IMR-90 (cell line): Measurements from ENCODE around the gene RBM5. TPM values are rescaled to one million over a fixed set of nuclear protein-coding genes. Genes with fewer than 3 reads are reported as not detected.

ENCODE experiments used
- ATAC-seq: fragments of 200-7000 bp; cut with Tn5 transposase; 2 replicates; pipeline ENCODE4 v1.9.1; 2020; ENCODE audit warnings: low read depth, mild to moderate bottlenecking, moderate library complexity
- BruUV-seq: library from RNA; stranded (reverse); fragments of 400-500 nt; replicated peaks from 2 replicates; lab custom pipeline; 2021; lab: Mats Ljungman, UMichigan
- CTCF ChIA-PET: fragments of 300-600 bp; formaldehyde crosslinking; extraction: SDS; loops from one replicate; lab custom pipeline; 2021; ENCODE audit warnings: antibody characterized with exemption; lab: Yijun Ruan, JAX
- POLR2A ChIA-PET: fragments of 300-600 bp; sonication (Branson Sonifier 250); formaldehyde crosslinking; loops from one replicate; lab custom pipeline; 2022; ENCODE audit warnings: antibody characterized with exemption; ENCODE audit not compliant: unreplicated experiment; lab: Charles Lee
- DNase-seq: peaks from one replicate; pipeline ENCODE4 v3.0.0; 2013
- H2AFZ ChIP-seq: replicated peaks from 2 replicates; pipeline ENCODE3; 2013; ENCODE audit warnings: low read length, mild to moderate bottlenecking; ENCODE audit not compliant: poor library complexity
- H2AK5ac ChIP-seq: 2 replicates; pipeline ENCODE4 v1.6.1; 2013; ENCODE audit warnings: low read depth, low read length, inconsistent platforms
- H2AK9ac ChIP-seq: replicated peaks from 2 replicates; pipeline ENCODE3; 2013; ENCODE audit warnings: mild to moderate bottlenecking, low read depth, low read length, moderate library complexity; ENCODE audit not compliant: poor library complexity
- H2BK120ac ChIP-seq: 2 replicates; pipeline ENCODE4 v1.6.1; 2013; ENCODE audit warnings: low read depth, low read length, inconsistent platforms
- H2BK15ac ChIP-seq: 3 replicates; pipeline ENCODE4 v1.6.1; 2013; ENCODE audit warnings: low read depth, low read length, inconsistent platforms
- H2BK20ac ChIP-seq: 2 replicates; pipeline ENCODE4 v1.6.1; 2013; ENCODE audit warnings: low read depth, mild to moderate bottlenecking, inconsistent platforms, low read length, moderate library complexity
- H2BK5ac ChIP-seq: 2 replicates; pipeline ENCODE4 v1.6.1; 2013; ENCODE audit warnings: mild to moderate bottlenecking, low read depth, low read length, inconsistent platforms; ENCODE audit not compliant: poor library complexity, severe bottlenecking
- H3K14ac ChIP-seq: replicated peaks from 2 replicates; pipeline ENCODE4 v1.6.1; 2013; ENCODE audit warnings: low read depth, low read length, inconsistent platforms
- H3K18ac ChIP-seq: 2 replicates; pipeline ENCODE4 v1.6.1; 2013; ENCODE audit warnings: low read depth, low read length, control low read depth
- H3K23ac ChIP-seq: 2 replicates; pipeline ENCODE4 v1.6.1; 2013; ENCODE audit warnings: low read depth, low read length, inconsistent platforms
- H3K27ac ChIP-seq: 2 replicates; pipeline ENCODE4 v1.5.1; 2013; ENCODE audit warnings: mild to moderate bottlenecking, control low read depth, low read length; ENCODE audit not compliant: insufficient read depth
- H3K27me3 ChIP-seq: 2 replicates; pipeline ENCODE4 v1.6.1; 2013; ENCODE audit warnings: low read length; ENCODE audit not compliant: control insufficient read depth, insufficient read depth
- H3K36me3 ChIP-seq: 2 replicates; pipeline ENCODE4 v1.6.1; 2013; ENCODE audit warnings: low read length, mixed read lengths; ENCODE audit not compliant: control insufficient read depth, insufficient read depth
- H3K4ac ChIP-seq: 2 replicates; pipeline ENCODE4 v1.6.1; 2013; ENCODE audit warnings: low read depth, low read length, inconsistent platforms
- H3K4me1 ChIP-seq: 2 replicates; pipeline ENCODE4 v1.6.1; 2013; ENCODE audit warnings: low read length, mixed read lengths; ENCODE audit not compliant: control insufficient read depth, insufficient read depth
- H3K4me2 ChIP-seq: 2 replicates; pipeline ENCODE4 v1.6.1; 2013; ENCODE audit warnings: low read depth, mild to moderate bottlenecking, control low read depth, low read length, moderate library complexity
- H3K4me3 ChIP-seq: 2 replicates; pipeline ENCODE4 v1.5.1; 2013; ENCODE audit warnings: low read depth, mild to moderate bottlenecking, control low read depth, low read length, moderate library complexity; ENCODE audit not compliant: insufficient read depth
- H3K56ac ChIP-seq: 2 replicates; pipeline ENCODE4 v1.6.1; 2013; ENCODE audit warnings: low read length, inconsistent platforms; ENCODE audit not compliant: insufficient read depth; ENCODE audit errors: extremely low read depth
- H3K79me1 ChIP-seq, 2 experiments: 2 replicates each; pipeline ENCODE4 v1.6.1; 2013; ENCODE audit warnings: low read length in 2 of 2, inconsistent platforms in 1 of 2, low read depth in 1 of 2
- H3K9ac ChIP-seq: 2 replicates; pipeline ENCODE4 v1.6.1; 2013; ENCODE audit warnings: low read depth, low read length, control low read depth
- H3K9me1 ChIP-seq: 2 replicates; pipeline ENCODE4 v1.6.1; 2013; ENCODE audit warnings: low read length, inconsistent platforms; ENCODE audit not compliant: insufficient read depth
- H3K9me3 ChIP-seq: 2 replicates; pipeline ENCODE4 v1.6.1; 2013; ENCODE audit warnings: low read length; ENCODE audit not compliant: control insufficient read depth, insufficient read depth
- H4K20me1 ChIP-seq: 2 replicates; pipeline ENCODE4 v1.6.1; 2013; ENCODE audit warnings: low read length, inconsistent platforms; ENCODE audit not compliant: insufficient read depth
- H4K5ac ChIP-seq: 2 replicates; pipeline ENCODE4 v1.6.1; 2013; ENCODE audit warnings: mild to moderate bottlenecking, low read depth, low read length, control low read depth
- H4K8ac ChIP-seq, 2 experiments: 2 replicates each; pipeline ENCODE4 v1.6.1; 2013; ENCODE audit warnings: low read depth in 2 of 2, low read length in 2 of 2, control low read depth in 1 of 2, inconsistent platforms in 1 of 2
- H4K91ac ChIP-seq: 2 replicates; pipeline ENCODE4 v1.6.1; 2013; ENCODE audit warnings: low read depth, low read length, inconsistent platforms; ENCODE audit not compliant: insufficient read depth
- CEBPB ChIP-seq: IDR thresholded peaks from 2 replicates; pipeline ENCODE4 v1.6.1; 2012; ENCODE audit warnings: low read depth, low read length, improper control_type of control experiment
- MAFK ChIP-seq: IDR thresholded peaks from 2 replicates; pipeline ENCODE4 v1.6.1; 2012; ENCODE audit warnings: low read depth, low read length, improper control_type of control experiment
- MXI1 ChIP-seq: IDR thresholded peaks from 2 replicates; pipeline ENCODE4 v1.6.1; 2012; ENCODE audit warnings: low read depth, mild to moderate bottlenecking, low read length, moderate library complexity, borderline replicate concordance
- RCOR1 ChIP-seq: IDR thresholded peaks from 2 replicates; pipeline ENCODE4 v1.6.1; 2012; ENCODE audit warnings: mild to moderate bottlenecking, low read length, improper control_type of control experiment; ENCODE audit not compliant: insufficient replicate concordance
- RFX5 ChIP-seq: IDR thresholded peaks from 2 replicates; pipeline ENCODE4 v1.8.0; 2012; ENCODE audit warnings: low read depth, mild to moderate bottlenecking, low read length, moderate library complexity
- dilution Hi-C: fragments of 300-500 bp; cut with HindIII; formaldehyde crosslinking; loops from one replicate; pipeline ENCODE4 v1.14.3; 2018; ENCODE audit warnings: low sequenced_read_pairs; ENCODE audit not compliant: unreplicated experiment
- in situ Hi-C: fragments of 300-500 bp; cut with MboI; formaldehyde crosslinking; loops from 3 replicates; pipeline ENCODE4 v1.14.3; 2019; ENCODE audit warnings: low sequenced_read_pairs, inconsistent platforms, mixed read lengths
- intact Hi-C: fragments of 100-400 bp; cut with micrococcal nuclease; formaldehyde crosslinking; loops from 2 replicates; pipeline ENCODE4 v1.10.0; 2022
- polyA plus RNA-seq, 3 experiments: library from polyadenylated mRNA; depleted of rRNA; stranded (reverse); fragments of >200 nt; gene quantifications; 2 replicates each; pipeline ENCODE4 v1.2.3, GENCODE V29; 2012; ENCODE audit warnings: low replicate concordance in 1 of 3
- total RNA-seq: library from RNA; depleted of rRNA; stranded (reverse); fragments of >200 nt; gene quantifications from 2 replicates; pipeline ENCODE4 v1.2.3, GENCODE V29; 2012
- TF ChIP-seq, protein P1 (sequence below): conservative IDR thresholded peaks from 2 replicates; pipeline ENCODE4 v1.5.1; 2012; ENCODE audit warnings: mild to moderate bottlenecking, low read depth, low read length, improper control_type of control experiment
- TF ChIP-seq, protein P2 (sequence below): fragments of 150-350 bp; IDR thresholded peaks from 2 replicates; pipeline ENCODE4 v1.6.1; 2016; ENCODE audit warnings: low read depth, mild to moderate bottlenecking, low read length, moderate library complexity, borderline replicate concordance

RBM5 gene
- total and polyA plus RNA-seq, 2 of the 4 experiments (the other 2 are of a cell fraction), result 121 to 155 TPM

DNA sequence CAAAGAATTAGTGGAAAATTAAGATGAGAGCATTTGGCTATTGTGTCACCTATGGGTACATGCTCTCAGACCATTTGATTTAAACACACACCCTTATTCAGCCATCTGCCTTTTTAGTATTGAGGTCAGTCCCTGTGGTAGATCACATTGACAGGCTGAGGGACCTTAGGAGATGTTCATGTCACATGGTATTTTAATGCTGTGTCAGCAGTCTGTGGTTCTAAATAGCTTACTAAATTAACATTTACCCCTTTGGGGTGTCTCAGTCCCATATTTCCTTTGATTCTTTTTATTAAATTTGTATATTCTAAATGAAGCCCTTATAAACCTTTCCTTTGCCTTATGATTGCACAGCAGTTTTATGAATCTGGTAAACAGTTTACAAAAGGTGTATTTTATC is 2.3 kb downstream of the RBM5 start:
- H3K4me2 ChIP-seq, result peak overlapping the region; percentile 85
- peaks cover 41% of the 10 kb centered on the region for H3K36me3 ChIP-seq
- H3K9me3 ChIP-seq, result no peaks in the 10 kb centered on the region
- no peak overlapping the region for H3K56ac ChIP-seq
- BruUV-seq, result no TSS peak
- H3K4me1 ChIP-seq, result peaks cover 9% of the 10 kb centered on the region
- no peak overlapping the region for H3K4ac ChIP-seq
- peaks cover 16 to 51% of the 10 kb centered on the region in 2 experiments; a peak in 3 of 4 replicates for H3K79me1 ChIP-seq
- dilution Hi-C loops (no loop called here), intact Hi-C loops (loop anchor here (5.0 to 10.0 kb wide), 2 partner anchors 289 to 386 kb away; partner anchors contain the start of gene INKA1), in situ Hi-C loops (no loop called here)
- no peak overlapping the region for H3K27ac ChIP-seq
- no peak overlapping the region for H3K18ac ChIP-seq
- H3K14ac ChIP-seq, result peak overlapping the region; percentile 43
- H4K20me1 ChIP-seq, result peaks cover 40% of the 10 kb centered on the region
- H3K9ac ChIP-seq, result no peak overlapping the region; the same call in 1 of the 2 replicates
- no peaks in the 10 kb centered on the region for H3K27me3 ChIP-seq
- H3K9me1 ChIP-seq, result peaks cover 13% of the 10 kb centered on the region
- no peak for ATAC-seq
- TF ChIP-seq MAFK (peak; percentile 99), RFX5 (no peak), CEBPB (no peak), MXI1 (no peak), RCOR1 (no peak)
- TF ChIP-seq, protein P1, sequence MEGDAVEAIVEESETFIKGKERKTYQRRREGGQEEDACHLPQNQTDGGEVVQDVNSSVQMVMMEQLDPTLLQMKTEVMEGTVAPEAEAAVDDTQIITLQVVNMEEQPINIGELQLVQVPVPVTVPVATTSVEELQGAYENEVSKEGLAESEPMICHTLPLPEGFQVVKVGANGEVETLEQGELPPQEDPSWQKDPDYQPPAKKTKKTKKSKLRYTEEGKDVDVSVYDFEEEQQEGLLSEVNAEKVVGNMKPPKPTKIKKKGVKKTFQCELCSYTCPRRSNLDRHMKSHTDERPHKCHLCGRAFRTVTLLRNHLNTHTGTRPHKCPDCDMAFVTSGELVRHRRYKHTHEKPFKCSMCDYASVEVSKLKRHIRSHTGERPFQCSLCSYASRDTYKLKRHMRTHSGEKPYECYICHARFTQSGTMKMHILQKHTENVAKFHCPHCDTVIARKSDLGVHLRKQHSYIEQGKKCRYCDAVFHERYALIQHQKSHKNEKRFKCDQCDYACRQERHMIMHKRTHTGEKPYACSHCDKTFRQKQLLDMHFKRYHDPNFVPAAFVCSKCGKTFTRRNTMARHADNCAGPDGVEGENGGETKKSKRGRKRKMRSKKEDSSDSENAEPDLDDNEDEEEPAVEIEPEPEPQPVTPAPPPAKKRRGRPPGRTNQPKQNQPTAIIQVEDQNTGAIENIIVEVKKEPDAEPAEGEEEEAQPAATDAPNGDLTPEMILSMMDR, result no peak
- TF ChIP-seq, protein P2, sequence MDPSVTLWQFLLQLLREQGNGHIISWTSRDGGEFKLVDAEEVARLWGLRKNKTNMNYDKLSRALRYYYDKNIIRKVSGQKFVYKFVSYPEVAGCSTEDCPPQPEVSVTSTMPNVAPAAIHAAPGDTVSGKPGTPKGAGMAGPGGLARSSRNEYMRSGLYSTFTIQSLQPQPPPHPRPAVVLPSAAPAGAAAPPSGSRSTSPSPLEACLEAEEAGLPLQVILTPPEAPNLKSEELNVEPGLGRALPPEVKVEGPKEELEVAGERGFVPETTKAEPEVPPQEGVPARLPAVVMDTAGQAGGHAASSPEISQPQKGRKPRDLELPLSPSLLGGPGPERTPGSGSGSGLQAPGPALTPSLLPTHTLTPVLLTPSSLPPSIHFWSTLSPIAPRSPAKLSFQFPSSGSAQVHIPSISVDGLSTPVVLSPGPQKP, result no peak
- H2AK5ac ChIP-seq, result no peak overlapping the region
- CTCF ChIA-PET, result no interaction called here
- DNase-seq, result no peak
- no peak overlapping the region for H4K5ac ChIP-seq
- H2BK20ac ChIP-seq, result no peak overlapping the region
- no peak overlapping the region for H3K4me3 ChIP-seq
- POLR2A ChIA-PET, result interaction anchor here (0.6 kb wide), 1 partner anchor 150 kb away, joined by 4 read pairs; no protein-coding TSS in a partner anchor
- peak overlapping the region; percentile 41 for H2BK5ac ChIP-seq
- no peak overlapping the region for H2AFZ ChIP-seq
- no peak overlapping the region for H2BK120ac ChIP-seq
- H3K23ac ChIP-seq, result peak overlapping the region; percentile 95
- no peak overlapping the region for H4K8ac ChIP-seq
- H2AK9ac ChIP-seq, result no peak overlapping the region
- H2BK15ac ChIP-seq, result no peak overlapping the region
- no peak overlapping the region for H4K91ac ChIP-seq
